ENCODE measurements around the gene PLEKHM3.
"Not testable (repeated sequence)": the region's sequence is repeated elsewhere in the genome, so short reads cannot be mapped to it uniquely, and the experiment has no call there.

The PLEKHM3 gene

DNA sequence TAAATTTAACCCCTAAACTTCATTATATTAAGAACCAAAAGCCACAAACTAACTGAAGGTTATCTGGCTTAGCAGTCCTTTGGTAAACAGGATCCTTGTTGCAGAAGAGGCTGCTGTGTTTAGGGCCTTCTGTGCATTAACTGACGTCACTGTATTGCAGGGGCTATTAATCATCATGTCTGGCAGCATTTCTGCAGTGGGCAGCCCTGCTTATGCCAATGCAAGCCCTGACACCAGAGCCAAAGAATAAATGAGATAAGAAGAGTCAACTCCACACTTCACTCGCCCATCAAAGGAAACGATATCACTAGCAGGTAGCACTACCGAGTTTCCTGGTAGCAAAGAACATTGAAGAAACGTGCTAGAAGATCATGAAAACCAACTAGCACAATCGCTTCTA, 110.6 kb downstream of the PLEKHM3 start:
- no peak for DNase-seq

DNA sequence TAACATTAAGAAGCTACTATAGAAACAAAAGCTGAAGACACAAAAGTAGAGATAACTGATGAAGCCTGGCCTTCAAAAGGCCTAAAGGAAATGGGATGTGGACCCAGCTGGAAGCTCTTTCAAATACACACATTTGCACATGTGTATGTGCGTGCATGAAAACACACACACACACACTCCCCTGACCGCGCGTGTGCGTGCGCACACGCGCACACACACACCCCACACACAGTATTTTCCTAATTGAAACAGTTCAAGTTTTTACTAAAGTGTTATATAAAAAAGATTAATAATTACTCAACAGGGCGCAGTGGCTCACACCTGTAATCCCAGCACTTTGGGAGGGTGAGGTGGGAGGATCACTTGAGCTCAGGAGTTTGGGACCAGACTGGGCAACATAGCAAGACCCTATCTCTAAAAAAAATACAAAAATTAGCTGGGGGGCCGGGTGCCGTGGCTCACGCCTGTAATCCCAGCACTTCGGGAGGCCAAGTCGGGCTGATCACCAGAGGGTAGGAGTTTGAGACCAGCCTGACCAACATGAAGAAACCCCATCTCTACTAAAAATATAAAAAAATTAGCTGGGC, 111.5 kb downstream of the PLEKHM3 start:
- no peak for DNase-seq

DNA sequence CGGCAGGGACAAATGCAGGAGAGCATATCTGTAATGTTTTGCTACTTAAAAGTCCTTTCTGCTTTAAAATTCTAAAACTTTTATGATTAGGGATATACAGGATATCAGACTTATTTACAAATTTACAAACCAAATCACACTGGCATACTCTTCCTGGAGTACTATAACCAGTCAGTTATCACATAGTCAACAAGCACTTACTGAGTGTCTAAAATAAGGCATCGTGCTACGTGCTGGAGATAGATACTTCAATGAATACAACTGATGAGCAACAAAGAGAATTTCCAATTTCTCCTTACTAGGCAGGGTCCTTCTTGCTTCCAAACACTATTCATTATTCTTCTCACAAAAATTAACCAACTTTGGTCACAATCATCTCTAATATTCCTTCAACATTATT, 113.5 kb downstream of the PLEKHM3 start:
- DNase-seq: no peak

DNA sequence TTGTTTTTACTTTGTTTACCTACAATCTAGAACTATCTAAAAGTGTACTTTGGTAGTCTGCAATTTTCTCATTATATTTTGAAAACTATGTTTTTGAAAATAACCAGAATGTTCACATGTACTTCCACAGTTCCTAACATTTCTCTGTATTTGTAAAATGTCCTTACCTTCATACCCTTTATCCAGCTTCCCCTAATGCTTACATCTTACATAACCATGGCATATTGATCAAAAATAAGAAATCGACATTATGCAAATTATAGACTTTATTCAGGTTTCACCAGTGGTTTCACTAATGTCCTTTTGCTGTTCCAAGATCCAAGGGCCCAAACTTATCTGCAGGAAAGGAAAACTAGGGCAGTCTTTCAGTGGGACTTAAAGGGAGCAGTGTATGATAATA, 114.1 kb downstream of the PLEKHM3 start:
- DNase-seq: no peak

DNA sequence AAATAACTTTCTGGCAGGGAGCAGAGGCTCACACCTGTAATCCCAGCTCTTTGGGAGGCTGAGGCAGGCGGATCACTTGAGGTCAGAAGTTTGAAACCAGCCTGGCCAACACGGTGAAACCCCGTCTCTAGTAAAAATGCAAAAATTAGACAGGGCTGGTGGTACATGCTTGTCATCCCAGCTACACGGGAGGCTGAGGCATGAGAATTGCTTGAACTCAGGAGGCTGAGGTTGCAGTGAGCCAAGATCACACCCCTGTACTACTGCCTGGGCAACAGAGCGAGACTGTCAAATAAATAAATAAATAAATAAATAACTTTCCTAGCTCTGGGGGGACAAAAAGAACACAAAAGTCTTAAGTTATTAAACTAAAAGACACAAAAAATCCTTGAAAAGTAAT, 118.8 kb downstream of the PLEKHM3 start:
- DNase-seq: not testable (repeated sequence)

DNA sequence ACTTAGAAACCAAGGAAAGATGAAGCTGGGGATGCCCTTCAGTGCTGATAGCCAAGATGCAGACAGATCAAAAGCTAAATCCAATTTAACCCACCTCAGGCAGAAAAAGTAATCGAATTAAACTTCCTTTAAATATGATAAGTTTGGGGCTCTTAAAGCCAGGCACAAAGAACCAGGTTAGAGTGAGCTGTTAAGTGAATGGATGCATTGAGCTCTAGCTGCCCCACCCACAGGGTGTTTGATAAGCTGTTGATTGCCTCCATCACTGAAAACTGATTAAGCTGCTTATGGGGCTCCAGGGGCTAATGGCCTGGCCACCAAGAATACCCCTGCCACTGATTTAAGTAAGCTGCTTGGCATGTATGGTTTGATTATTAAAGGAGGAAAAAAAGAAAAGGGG, 119.8 kb downstream of the PLEKHM3 start:
- no peak for DNase-seq

DNA sequence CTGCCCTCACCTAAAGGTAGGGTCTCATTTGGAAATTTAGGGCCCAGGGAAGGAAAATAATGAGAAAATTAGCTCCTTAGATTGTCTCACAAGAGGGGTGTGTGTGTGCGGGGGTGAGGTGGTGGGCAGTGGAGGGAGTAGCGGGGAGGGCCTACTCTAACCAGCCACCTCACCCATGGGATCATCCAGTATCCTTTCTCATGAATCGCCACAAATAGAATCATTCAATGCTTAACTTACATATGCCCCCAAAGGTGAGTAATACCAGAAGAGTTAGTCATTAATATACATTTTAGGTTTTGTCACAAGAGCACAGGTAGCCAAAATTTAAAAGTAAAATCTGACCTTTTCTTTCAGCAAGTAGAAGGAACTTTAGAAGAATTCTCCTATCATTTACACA, 122.1 kb downstream of the PLEKHM3 start:
- DNase-seq: no peak

DNA sequence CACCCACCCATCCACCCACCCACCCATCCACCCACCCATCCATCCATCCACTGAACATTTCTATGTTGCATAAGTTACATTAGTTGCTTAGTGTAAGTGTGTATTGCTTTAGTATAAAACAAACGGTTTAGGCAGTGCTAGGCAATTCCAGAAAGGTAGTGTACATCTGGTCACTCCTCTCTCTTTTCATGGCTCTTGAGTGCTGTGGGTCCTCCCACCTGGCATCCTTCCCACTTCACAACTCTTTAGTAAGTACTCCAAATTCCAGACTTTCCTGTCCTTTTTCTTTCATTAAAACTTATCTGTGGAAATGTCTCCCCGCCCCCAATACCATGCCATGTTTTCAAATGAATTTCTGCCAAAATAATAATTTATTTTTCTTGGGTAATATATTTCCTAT, 122.5 kb downstream of the PLEKHM3 start:
- DNase-seq: no peak

DNA sequence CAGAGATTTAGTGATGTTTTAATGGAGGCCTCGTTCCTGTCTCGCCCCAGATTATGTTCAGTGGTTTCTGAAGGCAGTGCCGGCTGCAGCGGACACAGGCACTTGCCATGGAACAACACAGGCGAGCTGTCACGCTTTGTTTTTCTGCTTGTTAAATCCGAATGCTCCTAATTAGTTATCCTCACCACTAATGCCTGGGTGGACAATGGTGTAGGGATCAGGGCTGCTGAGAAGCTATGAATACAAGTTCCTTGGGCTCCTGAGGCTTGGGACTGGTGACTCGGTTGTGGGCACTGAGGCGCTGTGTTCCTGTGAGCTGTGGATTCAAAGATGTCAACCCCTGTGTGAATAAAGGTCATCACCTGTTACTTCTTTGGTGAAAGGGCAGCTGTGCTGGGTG, 123.5 kb downstream of the PLEKHM3 start:
- no peak for DNase-seq

DNA sequence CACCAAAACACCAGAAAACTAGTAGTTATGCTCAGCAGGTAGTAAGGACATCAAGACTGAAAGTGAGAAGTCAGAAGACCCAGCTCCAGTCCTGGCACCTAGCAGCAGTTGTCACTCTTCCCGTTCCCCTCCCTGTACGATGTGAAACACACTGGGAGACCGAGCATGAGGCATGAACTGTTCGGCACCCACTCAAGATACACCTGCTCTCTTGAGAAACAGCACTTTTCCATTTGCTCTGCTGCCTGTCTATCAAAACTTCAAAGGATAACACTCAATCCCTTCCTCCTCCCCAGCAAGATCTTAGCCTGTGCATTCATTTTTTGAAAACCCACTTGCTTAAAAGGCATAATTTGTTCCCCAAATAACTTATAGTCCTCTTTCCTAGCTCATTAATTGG, 123.9 kb downstream of the PLEKHM3 start:
- no peak for DNase-seq

DNA sequence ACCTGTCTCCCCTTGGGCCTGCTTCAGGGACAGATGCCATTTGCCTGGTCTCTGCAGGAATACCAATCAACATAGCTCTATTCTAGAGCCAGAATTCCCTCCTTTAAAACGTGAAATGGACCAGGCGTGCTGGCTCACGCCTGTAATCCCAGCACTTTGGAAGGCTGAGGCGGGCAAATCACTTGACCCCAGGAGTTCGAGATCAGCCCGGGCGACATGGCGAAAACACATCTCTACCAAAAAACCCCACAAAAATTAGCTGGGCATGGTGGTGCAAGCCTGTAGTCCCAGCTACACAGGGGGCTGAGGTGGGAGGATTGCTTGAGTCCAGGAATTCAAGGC, 127.0 kb downstream of the PLEKHM3 start:
- no peak for DNase-seq

DNA sequence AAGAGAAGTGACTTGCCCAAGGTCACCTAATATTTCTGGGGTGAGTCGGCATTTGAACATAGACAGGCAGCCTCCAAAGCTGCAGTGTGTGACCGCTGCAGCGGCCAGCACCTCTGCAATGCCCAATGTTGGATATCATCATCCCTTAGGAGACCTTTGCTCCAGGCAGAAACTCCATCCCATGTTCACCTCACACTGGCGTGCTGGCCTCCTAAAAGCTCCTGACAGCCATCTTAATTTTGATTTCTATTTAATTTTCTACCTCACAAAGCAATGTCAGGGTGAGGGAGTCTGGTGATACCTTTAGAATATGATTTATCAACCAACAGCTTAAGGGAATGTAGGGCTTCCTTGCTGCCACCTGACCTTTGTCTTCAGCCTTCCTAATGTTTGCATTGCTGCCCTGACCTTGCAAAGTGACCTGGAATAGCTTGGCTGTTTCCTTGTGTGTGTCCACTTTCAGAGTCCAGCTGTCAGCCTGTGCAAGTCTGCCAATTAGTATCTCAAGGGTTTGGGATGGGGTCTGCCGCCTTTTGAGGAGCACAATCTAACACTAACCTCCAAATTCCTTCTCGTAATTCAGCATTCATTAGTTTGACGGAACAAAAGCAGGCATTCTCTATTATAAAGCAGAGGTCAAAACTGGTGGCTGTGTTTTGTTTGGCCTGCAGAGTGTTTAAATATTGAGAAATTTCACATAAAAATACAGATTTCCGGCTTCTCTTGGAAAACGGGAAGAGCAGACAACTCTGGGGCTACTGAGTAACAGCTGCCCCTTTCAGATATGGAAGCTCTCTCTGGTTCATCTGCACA, 127.6 kb downstream of the PLEKHM3 start:
- DNase-seq: no peak

DNA sequence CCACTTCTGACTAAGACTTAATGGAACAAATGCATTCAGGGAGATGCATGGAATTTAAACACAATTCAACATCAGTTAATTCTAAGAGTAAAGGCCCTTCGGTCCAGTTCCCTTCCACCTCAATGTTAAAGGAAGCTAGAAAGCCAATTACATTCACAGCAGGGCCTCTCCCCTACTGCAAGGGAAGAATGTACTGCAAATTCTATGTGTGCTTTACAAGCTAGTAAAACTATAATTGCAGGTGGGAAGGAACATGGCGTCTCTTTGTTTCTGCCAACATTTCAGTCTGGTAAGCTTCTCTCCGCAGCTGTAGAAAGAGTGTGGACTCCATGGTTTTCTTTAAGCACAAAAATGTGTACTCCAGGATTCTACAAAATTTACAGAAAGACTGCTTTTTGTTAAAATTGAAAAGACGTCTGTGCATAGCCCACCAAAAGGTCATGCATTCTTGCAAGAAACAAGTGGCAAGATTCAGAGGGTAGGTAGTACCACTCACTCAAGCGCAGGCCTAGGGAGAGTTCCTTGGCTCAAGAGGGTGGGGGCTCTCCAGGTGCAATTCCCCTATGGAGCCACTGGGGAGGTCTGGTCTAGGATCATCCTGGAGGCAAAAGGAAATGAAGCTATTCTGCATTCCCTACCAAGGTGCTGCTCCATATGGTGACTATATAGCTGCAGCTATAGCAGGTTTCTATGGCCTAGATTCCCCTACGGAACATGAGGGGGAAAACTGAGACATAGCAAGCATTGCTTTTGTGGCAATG, 128.6 kb downstream of the PLEKHM3 start:
- no peak for DNase-seq

DNA sequence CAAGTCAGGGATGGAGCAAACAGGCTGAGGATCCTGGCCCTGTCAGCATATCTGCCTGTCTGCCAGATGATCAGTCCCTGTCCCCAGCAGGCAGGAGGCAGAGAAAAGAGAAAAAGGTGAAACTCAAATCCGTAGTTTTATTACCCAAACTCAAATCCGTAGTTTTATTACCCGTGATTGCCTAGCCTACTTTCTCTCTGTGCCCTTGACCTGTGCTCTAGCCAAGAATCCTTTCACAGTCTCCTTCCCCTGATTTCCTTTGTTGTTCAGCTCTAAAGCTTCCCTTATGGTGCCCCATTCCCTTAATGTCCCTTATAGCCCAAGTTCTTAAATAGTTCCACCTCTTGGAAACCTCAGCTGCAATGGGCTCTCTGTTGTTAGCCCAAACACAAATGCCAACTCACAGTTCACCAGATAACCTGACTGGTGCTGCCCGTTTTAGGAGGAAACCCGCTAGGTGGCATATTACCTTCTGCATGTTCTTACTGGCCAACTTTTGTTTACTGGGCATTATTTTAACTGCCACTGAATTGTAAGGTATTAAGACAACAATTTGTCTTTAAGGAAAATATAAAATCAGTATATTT, 130.0 kb downstream of the PLEKHM3 start:
- no peak for DNase-seq

DNA sequence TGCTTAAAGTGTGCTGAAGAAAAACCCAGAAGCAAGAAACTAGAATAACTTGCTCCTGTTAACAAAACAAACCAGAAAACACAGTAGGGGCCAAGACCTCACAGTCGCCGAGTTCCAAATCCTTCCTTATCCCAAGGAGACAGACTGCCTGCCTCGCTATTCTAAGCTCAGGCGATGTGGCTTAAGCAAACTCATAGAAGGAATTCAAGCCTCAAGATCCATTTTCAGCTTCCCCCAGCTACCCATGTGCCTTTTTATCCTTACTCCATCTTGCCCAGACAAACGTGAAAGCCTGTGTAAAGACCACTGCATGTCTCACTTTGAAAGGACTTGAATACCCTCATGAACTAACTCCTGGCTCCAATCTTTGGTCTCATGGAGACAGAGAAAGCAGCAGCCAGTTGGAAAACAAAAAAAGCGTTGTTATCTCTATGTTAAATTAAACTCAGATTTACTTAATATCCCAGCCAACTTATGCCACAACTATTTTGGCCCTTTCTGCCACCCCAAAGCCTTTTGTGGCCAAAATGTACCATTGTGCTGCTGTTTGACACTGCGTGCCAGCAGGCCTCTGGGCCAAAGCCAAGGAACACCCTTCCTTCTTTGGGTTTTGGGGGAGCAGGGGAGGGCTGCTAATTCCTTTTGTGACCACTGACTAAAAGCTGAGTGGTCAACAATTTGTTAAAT, 132.5 kb downstream of the PLEKHM3 start:
- DNase-seq: no peak

DNA sequence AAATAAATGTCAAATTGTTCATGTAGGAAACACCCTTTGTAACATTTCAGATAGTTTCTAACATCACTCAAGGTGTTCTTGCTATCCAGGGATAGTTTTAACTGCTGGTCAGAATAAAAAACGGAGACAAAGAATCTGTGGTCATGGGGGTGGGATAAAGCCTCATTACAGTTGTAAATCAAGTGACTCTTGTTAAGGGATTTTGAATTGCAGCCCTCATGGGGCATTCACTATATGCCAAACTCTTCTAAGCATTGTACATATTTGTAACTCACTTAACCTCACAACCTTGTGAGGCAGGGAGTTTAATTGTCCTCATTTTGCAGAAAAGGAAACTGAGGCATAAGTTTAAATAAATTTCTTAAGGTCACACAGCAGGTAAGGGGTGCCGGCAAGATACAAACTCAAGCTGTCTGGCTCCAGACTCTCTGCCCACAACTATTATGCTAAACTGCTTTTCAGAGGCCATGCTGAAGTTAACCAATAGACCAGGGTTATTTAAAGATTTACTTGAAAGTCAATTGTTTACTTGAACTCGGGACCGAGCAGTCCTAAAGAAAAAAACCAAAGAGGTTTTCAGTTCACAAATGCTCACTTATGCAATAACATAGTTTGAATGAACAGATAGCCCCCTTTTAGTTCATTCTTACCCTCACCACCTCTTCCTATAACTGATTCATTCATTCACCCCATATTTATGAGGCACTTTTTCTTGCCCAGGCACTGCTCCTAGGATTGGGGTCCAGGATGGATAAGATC, 134.1 kb downstream of the PLEKHM3 start:
- no peak for DNase-seq

DNA sequence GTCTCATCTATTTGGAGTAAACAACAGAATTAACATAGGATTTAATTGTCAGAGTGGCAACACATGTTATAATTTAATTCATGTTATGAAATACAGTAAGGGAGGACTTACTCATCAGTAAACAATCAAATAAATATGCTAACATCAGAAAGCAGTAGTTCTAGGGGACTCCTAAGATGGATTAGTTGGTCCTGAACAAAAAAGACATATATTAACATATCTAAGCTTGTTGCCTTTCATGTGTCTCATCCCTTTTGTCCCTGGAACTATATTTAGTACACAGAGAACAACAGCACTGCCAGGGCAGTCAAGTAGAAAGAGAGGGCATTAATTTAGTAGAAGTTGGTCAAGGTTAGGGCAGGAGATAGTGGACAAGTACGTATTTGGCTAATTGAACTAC, 137.8 kb downstream of the PLEKHM3 start:
- DNase-seq: no peak

DNA sequence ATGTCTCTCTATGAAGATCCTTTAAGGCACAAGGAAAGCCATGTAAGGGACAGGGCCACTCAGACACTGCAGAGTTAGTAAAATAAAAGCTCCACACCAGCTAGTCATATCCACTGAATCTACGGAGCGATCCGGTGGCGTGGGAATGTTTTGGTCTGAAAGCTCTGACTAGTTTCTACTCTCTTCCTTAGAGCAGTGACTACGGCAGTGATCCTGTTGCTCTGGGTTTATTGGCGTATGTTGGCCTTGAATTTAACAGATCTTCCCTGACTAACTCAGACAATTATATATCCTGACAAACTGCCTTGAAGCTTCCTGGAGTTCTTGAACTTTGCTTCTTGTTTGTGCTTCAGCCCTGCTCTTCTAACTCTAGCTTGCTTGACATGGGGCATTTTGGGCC, 140.3 kb downstream of the PLEKHM3 start:
- DNase-seq: no peak

DNA sequence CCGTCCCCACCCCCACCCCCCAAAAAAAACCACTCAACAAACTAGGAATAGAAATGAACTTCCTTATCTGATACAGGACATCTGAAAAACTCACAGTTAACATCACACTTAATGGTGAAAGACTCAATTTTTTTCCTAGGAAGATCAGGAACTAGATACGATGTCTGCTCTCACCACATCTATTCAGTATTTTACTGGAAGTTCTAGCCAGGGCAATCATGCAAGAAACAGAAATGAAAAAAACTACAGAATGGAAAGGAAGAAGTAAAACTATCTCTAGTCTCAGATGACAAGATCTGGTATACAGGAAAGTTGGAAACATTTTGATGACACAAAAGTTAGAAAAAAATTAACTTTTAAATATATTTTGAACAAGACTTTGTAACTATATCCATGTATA, 141.2 kb downstream of the PLEKHM3 start:
- DNase-seq: no peak

DNA sequence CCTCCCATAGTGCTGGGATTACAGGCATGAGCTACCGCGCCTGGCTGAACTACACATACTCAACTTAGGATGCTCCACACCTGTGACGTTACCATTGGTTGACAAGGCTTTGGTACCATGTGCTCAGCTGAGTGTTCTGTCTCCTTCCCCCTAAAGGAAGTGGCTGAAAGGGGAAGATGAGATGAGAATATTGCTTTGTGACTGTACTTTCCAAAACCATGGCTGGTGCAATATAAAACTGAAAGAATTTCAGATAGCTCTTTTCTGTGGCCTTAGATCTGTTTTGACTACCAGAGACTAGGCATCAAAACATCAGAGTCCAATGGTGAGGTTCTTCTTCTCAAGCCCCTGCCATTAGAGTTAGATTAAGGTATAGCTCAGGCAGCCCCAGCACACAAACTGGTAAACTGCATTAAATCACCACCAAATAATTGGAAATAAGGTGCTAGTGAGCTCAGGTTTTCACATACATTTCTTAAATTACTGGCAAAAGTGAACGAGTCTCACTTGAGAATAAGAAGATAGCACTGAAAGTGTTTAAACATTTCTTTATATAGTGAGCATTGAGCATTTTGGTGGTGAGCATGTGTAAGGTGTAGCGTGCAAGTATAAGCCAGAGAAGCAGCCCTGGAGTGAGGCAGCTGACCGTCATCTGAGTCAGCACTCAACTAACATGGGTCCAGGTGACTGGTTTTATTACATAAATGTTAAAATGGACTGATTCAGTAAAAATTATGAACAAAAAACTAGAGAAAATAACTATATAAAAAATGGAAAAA, 142.1 kb downstream of the PLEKHM3 start:
- peak; percentile 19 to 22 for DNase-seq

DNA sequence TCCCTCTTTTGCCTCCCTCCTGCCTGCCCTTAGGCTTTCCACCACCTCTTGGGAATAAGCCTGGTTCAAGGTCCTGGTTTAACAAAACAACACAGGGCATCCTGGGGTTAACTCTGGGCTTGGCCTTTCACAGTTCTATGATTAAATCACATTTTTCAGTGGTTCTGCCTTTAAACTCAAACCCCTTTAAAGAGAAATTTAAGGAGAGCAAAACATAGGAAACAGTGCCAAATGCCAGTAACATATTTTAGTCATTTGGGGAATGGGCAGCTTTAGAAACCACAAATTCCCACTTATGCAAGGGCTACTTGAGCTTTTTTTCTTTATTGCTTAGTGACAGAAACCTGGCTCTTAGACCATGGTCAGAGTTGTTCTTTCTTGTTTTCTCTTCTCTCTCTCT, 143.4 kb downstream of the PLEKHM3 start:
- no peak for DNase-seq

Data from inflammatory macrophage (primary cell).